ENCODE data around the gene MPV17L2. TPM values are rescaled to one million over a fixed set of nuclear protein-coding genes. Genes with fewer than 3 reads are reported as not detected.
A peak's percentile ranks its signal among the peaks of the same experiment; 100 is the strongest.

The MPV17L2 gene
- total RNA-seq, 4 donors from 2014 or later, result 14.5 to 67.6 (median 21.2) TPM

DNA sequence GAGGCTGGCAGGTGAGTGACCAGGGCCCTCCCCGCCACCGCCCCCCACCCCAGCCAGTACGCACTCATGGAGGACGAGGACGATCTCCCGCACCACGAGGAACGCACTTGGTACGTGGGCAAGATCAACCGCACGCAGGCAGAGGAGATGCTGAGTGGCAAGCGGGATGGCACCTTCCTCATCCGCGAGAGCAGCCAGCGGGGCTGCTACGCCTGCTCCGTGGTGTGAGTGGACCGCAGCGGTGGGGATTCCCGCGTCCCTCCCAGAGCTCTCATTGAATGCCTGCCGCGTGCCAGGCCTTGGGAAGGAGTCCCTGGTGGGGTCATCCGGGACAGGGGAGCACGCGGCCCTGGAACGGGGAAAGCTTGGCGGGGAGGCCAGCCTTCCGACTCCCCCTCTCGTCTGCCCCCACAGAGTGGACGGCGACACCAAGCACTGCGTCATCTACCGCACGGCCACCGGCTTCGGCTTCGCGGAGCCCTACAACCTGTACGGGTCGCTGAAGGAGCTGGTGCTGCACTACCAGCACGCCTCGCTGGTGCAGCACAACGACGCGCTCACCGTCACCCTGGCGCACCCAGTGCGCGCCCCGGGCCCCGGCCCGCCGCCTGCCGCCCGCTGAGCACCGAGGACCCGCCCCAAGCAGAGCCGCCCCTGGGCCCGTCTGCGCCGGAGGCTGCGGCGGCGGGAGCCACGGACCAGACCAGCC is 24.2 kb upstream of the MPV17L2 start:
- peaks cover 8 to 17% (median 15%) of the 10 kb centered on the region in 4 donors for H3K4me1 ChIP-seq
- H3K27ac ChIP-seq (replicated peaks in 1 of 4), result no peak overlapping the region
- no peak for TF ChIP-seq POLR2AphosphoS5 (IDR thresholded peaks at IDR 0.05)
- no peak for TF ChIP-seq POLR2A (IDR thresholded peaks at IDR 0.05; ENCODE audit: low read depth)
- TF ChIP-seq, protein P1, sequence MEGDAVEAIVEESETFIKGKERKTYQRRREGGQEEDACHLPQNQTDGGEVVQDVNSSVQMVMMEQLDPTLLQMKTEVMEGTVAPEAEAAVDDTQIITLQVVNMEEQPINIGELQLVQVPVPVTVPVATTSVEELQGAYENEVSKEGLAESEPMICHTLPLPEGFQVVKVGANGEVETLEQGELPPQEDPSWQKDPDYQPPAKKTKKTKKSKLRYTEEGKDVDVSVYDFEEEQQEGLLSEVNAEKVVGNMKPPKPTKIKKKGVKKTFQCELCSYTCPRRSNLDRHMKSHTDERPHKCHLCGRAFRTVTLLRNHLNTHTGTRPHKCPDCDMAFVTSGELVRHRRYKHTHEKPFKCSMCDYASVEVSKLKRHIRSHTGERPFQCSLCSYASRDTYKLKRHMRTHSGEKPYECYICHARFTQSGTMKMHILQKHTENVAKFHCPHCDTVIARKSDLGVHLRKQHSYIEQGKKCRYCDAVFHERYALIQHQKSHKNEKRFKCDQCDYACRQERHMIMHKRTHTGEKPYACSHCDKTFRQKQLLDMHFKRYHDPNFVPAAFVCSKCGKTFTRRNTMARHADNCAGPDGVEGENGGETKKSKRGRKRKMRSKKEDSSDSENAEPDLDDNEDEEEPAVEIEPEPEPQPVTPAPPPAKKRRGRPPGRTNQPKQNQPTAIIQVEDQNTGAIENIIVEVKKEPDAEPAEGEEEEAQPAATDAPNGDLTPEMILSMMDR (IDR thresholded peaks at IDR 0.05), result no peak
- no peak for TF ChIP-seq EP300 (IDR thresholded peaks at IDR 0.05)
- no peaks in the 10 kb centered on the region for H3K9me3 ChIP-seq
- DNase-seq (ENCODE audit: extremely low spot score), result no peak
- H3K27me3 ChIP-seq, result no peaks in the 10 kb centered on the region
- peaks cover 32 to 63% (median 48%) of the 10 kb centered on the region in 4 donors for H3K36me3 ChIP-seq
- intact Hi-C loops (cut with DNase I), result loop anchor here (2.0 kb wide), 1 partner anchor 56 kb away; no protein-coding TSS in a partner anchor
- no peak overlapping the region for H3K4me3 ChIP-seq
- WGBS, result 94% methylated on average over 33 of the region's 66 CpGs

GRCh38 chr19:18170714-18171255 is 22.2 kb upstream of the MPV17L2 start:
- WGBS, result 54% methylated on average over 14 of the region's 16 CpGs
- Histone ChIP-seq H3K9me3 (no peaks in the 10 kb centered on the region), H3K4me3 (no peak overlapping the region), H3K27ac (replicated peaks in 1 of 4) (peak overlapping the region; percentile 38 to 72 (median 58)), H3K27me3 (no peaks in the 10 kb centered on the region), H3K36me3 (peaks cover 27 to 43% (median 40%) of the 10 kb centered on the region in 4 donors), H3K4me1 (peaks cover 15 to 34% (median 26%) of the 10 kb centered on the region in 4 donors)
- intact Hi-C loops (cut with DNase I), result no loop called here
- TF ChIP-seq POLR2AphosphoS5 (IDR thresholded peaks at IDR 0.05), result peak; percentile 20 to 46
- TF ChIP-seq, protein P1 (IDR thresholded peaks at IDR 0.05), result no peak
- no peak for DNase-seq (ENCODE audit: extremely low spot score)

- peaks cover 15 to 34% (median 26%) of the 10 kb centered on the region in 4 donors for H3K4me1 ChIP-seq
- intact Hi-C loops (cut with DNase I), result no loop called here
- peak in 1 of 2 donors; percentile 11 for TF ChIP-seq POLR2AphosphoS5 (IDR thresholded peaks at IDR 0.05)
- TF ChIP-seq, protein P1 (IDR thresholded peaks at IDR 0.05), result no peak
- H3K36me3 ChIP-seq, result peaks cover 17 to 33% (median 30%) of the 10 kb centered on the region in 4 donors
- no peak for DNase-seq (ENCODE audit: extremely low spot score)
- peak overlapping the region; percentile 34 to 72 (median 49) for H3K27ac ChIP-seq (replicated peaks in 1 of 4)
- no peaks in the 10 kb centered on the region for H3K9me3 ChIP-seq
- H3K4me3 ChIP-seq, result no peak overlapping the region
- WGBS, result 85% methylated on average over 7 of the region's 8 CpGs
- no peaks in the 10 kb centered on the region for H3K27me3 ChIP-seq
Measured at GRCh38 chr19:18171605-18172327, 21.3 kb upstream of the MPV17L2 start.

GRCh38 chr19:18172331-18173053 is 20.5 kb upstream of the MPV17L2 start:
- Histone ChIP-seq H3K9me3 (no peaks in the 10 kb centered on the region), H3K27me3 (no peaks in the 10 kb centered on the region), H3K4me1 (peaks cover 15 to 34% (median 26%) of the 10 kb centered on the region in 4 donors), H3K4me3 (no peak overlapping the region), H3K27ac (replicated peaks in 1 of 4) (peak overlapping the region; percentile 18 to 72 (median 60)), H3K36me3 (peaks cover 10 to 26% (median 22%) of the 10 kb centered on the region in 4 donors)
- WGBS, result 67% methylated on average over 4 of the region's 7 CpGs
- no peak for DNase-seq (ENCODE audit: extremely low spot score)
- TF ChIP-seq EP300 (IDR thresholded peaks at IDR 0.05) (no peak), POLR2AphosphoS5 (IDR thresholded peaks at IDR 0.05) (no peak), POLR2A (IDR thresholded peaks at IDR 0.05; ENCODE audit: low read depth) (no peak)
- TF ChIP-seq, protein P1 (IDR thresholded peaks at IDR 0.05), result no peak
- intact Hi-C loops (cut with DNase I), result no loop called here
